Activated CD8-positive, alpha-beta T cell treated with anti-CD3 and anti-CD28 coated beads, Interleukin-2, amount 10 ng/mL, durations not matched to agents 7 days and 5 days (primary cell): ENCODE results near the gene TP53TG5. TPM values are rescaled to one million over a fixed set of nuclear protein-coding genes. Genes with fewer than 3 reads are reported as not detected.
A peak's percentile ranks its signal among the peaks of the same experiment; 100 is the strongest.

ENCODE experiments used
- ATAC-seq: fragments of 150-1000 bp; cut with Tn5 transposase; one replicate; pipeline ENCODE4 v1.10.0; 2021; ENCODE audit warnings: moderate library complexity
- CTCF ChIA-PET: fragments of 350-600 bp; sonication (Branson Sonifier 250); formaldehyde crosslinking; loops from one replicate; lab custom pipeline; 2021; ENCODE audit warnings: antibody characterized with exemption; lab: Charles Lee
- POLR2A ChIA-PET: fragments of 350-600 bp; sonication (Branson Sonifier 250); formaldehyde crosslinking; loops from one replicate; lab custom pipeline; 2021; ENCODE audit warnings: antibody characterized with exemption; lab: Charles Lee
- DNase-seq: peaks from one replicate; pipeline ENCODE4 v3.0.0-alpha.2; 2020
- H3K27ac Mint-ChIP-seq: one replicate; pipeline ENCODE4 v1.8.0; 2021; ENCODE audit warnings: mild to moderate bottlenecking, mixed read lengths
- H3K27me3 Mint-ChIP-seq: one replicate; pipeline ENCODE4 v1.8.0; 2021; ENCODE audit warnings: low read depth, mixed read lengths
- H3K36me3 Mint-ChIP-seq: one replicate; pipeline ENCODE4 v1.8.0; 2021; ENCODE audit warnings: low read depth, mixed read lengths
- H3K4me1 Mint-ChIP-seq: one replicate; pipeline ENCODE4 v1.8.0; 2021; ENCODE audit warnings: low read depth, mixed read lengths
- H3K4me3 Mint-ChIP-seq: one replicate; pipeline ENCODE4 v1.8.0; 2021; ENCODE audit warnings: mild to moderate bottlenecking, mixed read lengths
- H3K9me3 Mint-ChIP-seq: one replicate; pipeline ENCODE4 v1.8.0; 2022; ENCODE audit warnings: mixed read lengths; ENCODE audit not compliant: insufficient read depth
- total RNA-seq, 2 experiments: library from RNA; stranded (reverse); gene quantifications; one replicate each; pipeline ENCODE4 v1.2.3, GENCODE V29; 2021

TP53TG5 gene
- total RNA-seq, 2 experiments from 2014 or later: 0.16 TPM; not detected in 1

DNA sequence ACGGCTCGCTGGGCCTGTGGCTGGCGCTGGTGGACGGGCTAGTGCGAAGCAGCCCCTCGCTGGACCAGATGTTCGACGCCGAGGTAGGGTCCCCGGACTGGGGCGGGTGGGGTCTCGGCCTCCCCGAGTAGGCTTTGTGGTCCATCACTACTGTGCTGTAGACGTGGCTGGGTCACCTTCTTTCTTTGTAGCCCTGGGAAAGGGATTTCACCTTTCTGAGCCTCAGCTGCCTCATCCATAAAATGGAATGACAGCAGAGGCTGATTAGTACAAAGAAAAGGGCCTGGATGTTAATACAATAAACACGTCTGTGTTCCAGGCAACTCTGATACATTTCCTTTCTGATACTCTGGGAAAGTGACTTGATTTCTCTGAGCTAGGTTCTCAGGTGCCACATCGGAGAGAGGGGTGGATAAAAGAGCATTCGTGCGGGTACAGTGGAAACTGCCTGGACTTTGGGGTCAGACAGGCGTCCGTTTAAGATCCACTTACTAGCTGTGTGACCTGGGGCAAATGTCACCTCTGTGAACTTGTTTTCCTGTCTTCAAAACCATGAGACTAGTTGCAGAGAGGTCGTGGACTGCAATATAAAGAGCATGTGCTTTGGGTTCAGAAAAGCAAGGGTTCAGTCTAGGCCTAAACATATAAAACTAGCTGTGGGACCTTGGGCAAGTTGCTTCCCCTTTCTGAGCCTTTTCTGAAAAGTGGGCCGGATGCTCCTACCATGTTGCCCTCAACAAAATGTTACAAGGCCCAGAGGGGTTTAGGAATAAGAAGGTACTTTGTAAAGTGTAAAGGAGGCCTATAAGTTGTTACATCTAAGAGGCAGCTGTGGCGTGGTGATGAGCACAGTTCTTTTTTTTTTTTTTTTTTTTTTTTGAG lies 14.3 kb downstream of the TP53TG5 start:
- POLR2A ChIA-PET: interaction anchor here (0.6 to 2.8 kb wide), 11 partner anchors 9 to 80 kb away, joined by 4 to 31 read pairs (median 6); partner anchors contain the start of genes PIGT and SDC4
- Mint-ChIP-seq H3K9me3 (no peaks in the 10 kb centered on the region), H3K36me3 (peaks cover 35% of the 10 kb centered on the region), H3K4me3 (peak overlapping the region; percentile 97), H3K4me1 (peaks cover 63% of the 10 kb centered on the region), H3K27me3 (no peaks in the 10 kb centered on the region), H3K27ac (peak overlapping the region; percentile 93)
- no peak for ATAC-seq
- CTCF ChIA-PET: interaction anchor here (0.6 to 20.4 kb wide), 32 partner anchors 10 to 408 kb away, joined by 3 to 606 read pairs (median 6); partner anchors contain the start of genes PIGT and SDC4
- DNase-seq: no peak

GRCh38 chr20:45362804-45363610 lies 15.1 kb downstream of the TP53TG5 start, which contains the start of gene SYS1:
Gene SYS1, plus strand, starts transcription at chr20:45363156. Its CDS starts 376 bp downstream, at chr20:45363532.
- peaks cover 28% of the 10 kb centered on the region for H3K36me3 Mint-ChIP-seq
- DNase-seq (peak; percentile 99), ATAC-seq (peak; percentile 91)
- CTCF ChIA-PET: interaction anchor here (0.6 to 20.4 kb wide), 35 partner anchors 10 to 607 kb away, joined by 3 to 606 read pairs (median 6); partner anchors contain the start of genes PIGT and SDC4
- peak within 1 kb of the TSS; percentile 93 for H3K27ac Mint-ChIP-seq
- peaks cover 61% of the 10 kb centered on the region for H3K4me1 Mint-ChIP-seq
- peak within 1 kb of the TSS; percentile 97 for H3K4me3 Mint-ChIP-seq
- POLR2A ChIA-PET: interaction anchor here (0.6 to 2.8 kb wide), 16 partner anchors 10 to 108 kb away, joined by 3 to 31 read pairs (median 4); partner anchors contain the start of genes PIGT and SDC4
- no peaks in the 10 kb centered on the region for H3K9me3 Mint-ChIP-seq
- H3K27me3 Mint-ChIP-seq: no peaks in the 10 kb centered on the region

DNA sequence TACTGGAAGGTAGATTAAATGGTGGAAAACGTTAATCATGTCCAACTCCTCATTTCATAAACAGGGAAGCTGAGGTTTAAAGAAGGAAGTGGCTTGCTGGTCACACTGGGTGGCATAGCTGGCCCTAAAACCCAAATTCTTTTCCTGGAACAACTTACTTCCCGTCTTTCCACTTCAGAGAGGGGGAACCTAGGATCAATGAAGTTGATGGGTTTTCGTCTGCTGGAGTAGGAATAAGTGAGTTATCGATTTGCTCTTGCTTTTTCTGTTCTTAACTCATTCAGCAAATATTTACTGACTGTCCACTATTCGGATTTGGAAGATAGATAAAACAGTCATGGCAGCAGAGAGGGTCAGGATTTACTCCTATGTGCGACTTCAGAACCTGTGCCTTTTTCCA lies 16.3 kb downstream of the TP53TG5 start:
- Mint-ChIP-seq H3K9me3 (no peaks in the 10 kb centered on the region), H3K27ac (no peak overlapping the region), H3K4me3 (no peak overlapping the region), H3K27me3 (no peaks in the 10 kb centered on the region), H3K36me3 (peaks cover 16% of the 10 kb centered on the region), H3K4me1 (peaks cover 60% of the 10 kb centered on the region)
- CTCF ChIA-PET: interaction anchor here (1.2 to 20.4 kb wide), 11 partner anchors 9 to 409 kb away, joined by 3 to 606 read pairs (median 10); partner anchors contain the start of gene PIGT
- DNase-seq (no peak), ATAC-seq (no peak)
- POLR2A ChIA-PET: interaction anchor here (2.7 kb wide), 1 partner anchor 43 kb away, joined by 15 read pairs; no protein-coding TSS in a partner anchor

DNA sequence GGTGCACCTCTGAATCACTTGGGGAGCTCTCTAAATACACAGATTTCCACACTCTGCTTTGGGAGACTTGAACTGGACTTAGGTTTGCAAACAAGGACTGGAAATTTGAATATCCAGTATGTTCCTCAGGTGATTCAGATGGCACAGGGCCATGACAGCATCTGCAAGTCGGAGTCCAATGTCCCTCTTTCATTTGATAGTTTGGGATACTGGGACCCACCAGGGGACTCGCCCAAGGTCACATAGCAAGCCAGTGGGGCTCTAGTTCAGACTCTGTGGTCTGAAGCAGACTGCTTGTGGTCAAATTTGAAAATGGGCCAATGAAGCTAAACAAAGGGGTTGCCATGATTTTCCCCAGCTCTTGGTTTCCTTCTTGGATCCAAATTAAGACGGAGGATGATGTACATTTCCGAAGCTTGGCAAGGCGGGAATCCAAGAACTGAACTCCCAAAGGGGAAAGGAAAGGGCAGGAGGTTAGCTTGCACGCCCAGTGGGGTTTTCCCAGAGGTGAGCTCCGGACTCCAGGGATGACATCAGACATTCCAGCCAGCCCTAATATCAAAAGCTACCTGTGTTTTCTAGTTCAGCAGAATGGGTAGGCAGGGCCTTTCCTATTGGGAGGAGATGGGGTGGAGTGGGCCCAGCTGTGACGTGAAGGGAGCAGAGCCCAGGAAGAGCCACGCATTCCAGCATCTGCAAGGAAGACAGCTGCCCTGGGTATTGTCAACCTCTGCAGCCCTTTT lies 18.5 kb downstream of the TP53TG5 start:
- Mint-ChIP-seq H3K9me3 (no peaks in the 10 kb centered on the region), H3K36me3 (no peaks in the 10 kb centered on the region), H3K27ac (no peak overlapping the region), H3K4me3 (no peak overlapping the region), H3K27me3 (no peaks in the 10 kb centered on the region), H3K4me1 (peaks cover 64% of the 10 kb centered on the region)
- POLR2A ChIA-PET: interaction anchor here (1.0 kb wide), 1 partner anchor 56 kb away, joined by 3 read pairs; the partner anchor contains the start of gene PIGT
- DNase-seq: no peak
- no peak for ATAC-seq
- CTCF ChIA-PET: interaction anchor here (0.6 to 20.4 kb wide), 8 partner anchors 11 to 93 kb away, joined by 3 to 606 read pairs (median 7); partner anchors contain the start of gene SDC4

GRCh38 chr20:45359069-45359405 lies 19.1 kb downstream of the TP53TG5 start:
- no peaks in the 10 kb centered on the region for H3K27me3 Mint-ChIP-seq
- no peaks in the 10 kb centered on the region for H3K9me3 Mint-ChIP-seq
- no peak overlapping the region for H3K4me3 Mint-ChIP-seq
- H3K4me1 Mint-ChIP-seq: peaks cover 67% of the 10 kb centered on the region
- no peak overlapping the region for H3K27ac Mint-ChIP-seq
- ChIA-PET CTCF (interaction anchor here (0.6 to 20.4 kb wide), 7 partner anchors 15 to 94 kb away, joined by 3 to 606 read pairs (median 10); no protein-coding TSS in a partner anchor), POLR2A (interaction anchor here (1.0 kb wide), 1 partner anchor 57 kb away, joined by 3 read pairs; the partner anchor contains the start of gene PIGT)
- H3K36me3 Mint-ChIP-seq: no peaks in the 10 kb centered on the region
- DNase-seq: no peak
- no peak for ATAC-seq

DNA sequence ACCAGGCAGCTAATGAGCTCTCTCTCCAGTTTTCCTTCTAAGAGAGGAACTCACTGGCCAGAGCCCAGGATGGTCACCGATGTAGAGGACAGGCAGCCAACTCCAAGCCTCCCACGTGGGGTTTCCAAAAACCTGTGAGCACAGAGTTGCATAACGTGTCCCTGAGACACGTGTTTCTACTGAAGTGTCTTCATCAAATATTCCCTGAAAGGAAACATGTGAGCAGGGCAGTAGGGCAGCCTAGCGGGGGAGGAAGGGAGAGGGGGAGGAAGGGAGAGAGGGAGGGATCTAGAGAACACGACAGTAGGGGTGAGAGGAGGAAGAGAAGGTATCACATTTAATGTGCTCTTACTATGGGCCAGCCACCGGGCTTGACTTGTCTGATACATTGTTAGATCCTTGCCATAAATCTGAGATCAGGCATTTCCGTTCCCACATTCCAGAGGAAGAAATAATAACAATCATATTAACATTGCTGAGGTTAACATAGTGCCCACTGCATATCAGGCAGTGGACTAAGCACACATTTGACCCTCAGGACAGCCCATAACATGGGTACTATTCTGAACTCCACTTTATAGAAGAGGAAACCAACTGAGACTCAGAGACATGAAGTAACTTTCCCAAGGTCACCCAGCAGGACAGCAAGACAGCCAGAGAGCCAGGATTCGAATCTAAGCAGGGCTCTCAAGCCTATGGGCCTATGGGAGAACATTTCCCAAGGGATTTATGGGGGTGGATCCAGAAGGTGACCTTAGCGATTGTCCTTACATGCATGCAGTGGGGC lies 19.6 kb downstream of the TP53TG5 start:
- H3K9me3 Mint-ChIP-seq: no peaks in the 10 kb centered on the region
- DNase-seq (no peak), ATAC-seq (no peak)
- ChIA-PET POLR2A (interaction anchor here (0.8 kb wide), 1 partner anchor 10 kb away, joined by 3 read pairs; no protein-coding TSS in a partner anchor), CTCF (interaction anchor here (0.5 to 20.4 kb wide), 10 partner anchors 11 to 94 kb away, joined by 3 to 606 read pairs (median 6); no protein-coding TSS in a partner anchor)
- H3K27me3 Mint-ChIP-seq: no peaks in the 10 kb centered on the region
- no peak overlapping the region for H3K27ac Mint-ChIP-seq
- peaks cover 68% of the 10 kb centered on the region for H3K4me1 Mint-ChIP-seq
- H3K4me3 Mint-ChIP-seq: no peak overlapping the region
- no peaks in the 10 kb centered on the region for H3K36me3 Mint-ChIP-seq

- POLR2A ChIA-PET: interaction anchor here (0.8 kb wide), 1 partner anchor 8 kb away, joined by 3 read pairs; no protein-coding TSS in a partner anchor
These were observed 22.7 kb downstream of the TP53TG5 start for GRCh38 chr20:45355209-45356084.

DNA sequence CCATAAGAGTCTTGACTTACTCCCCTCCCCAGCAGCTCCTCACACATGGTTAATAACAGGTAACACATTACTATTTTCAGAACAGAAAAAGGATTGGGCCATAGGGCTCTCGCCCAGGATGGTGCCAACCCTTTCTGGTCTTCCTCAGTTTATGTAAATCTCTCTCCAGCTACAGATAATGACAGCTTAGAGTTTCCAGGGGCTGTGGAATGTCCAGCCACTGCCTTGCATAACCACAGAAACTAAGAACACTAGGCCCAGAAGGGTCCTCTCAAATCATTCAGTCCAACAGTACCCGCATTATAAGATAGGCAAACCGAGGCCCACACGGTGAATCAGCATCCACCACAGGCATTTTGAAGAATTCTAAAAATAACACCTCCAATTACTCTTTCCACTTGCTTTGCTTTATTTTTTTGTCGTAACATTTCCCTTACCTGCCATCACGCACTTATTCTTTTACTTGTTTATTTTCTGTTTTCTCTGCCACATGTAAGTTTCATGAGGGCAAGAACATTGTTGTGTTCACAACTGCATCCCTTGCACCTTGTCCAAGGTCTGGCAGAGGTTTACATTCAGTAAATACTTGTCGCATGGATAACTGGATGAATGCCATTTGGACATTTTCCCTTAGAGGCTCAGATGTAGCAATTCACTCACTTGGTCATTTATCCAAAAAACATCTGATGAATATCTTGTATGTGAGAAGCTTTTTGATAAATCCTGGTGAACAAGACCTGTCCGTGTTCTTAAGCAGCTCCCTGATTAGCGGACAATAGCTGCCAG lies 23.5 kb downstream of the TP53TG5 start:
- no peaks in the 10 kb centered on the region for H3K9me3 Mint-ChIP-seq
- H3K27ac Mint-ChIP-seq: peak overlapping the region; percentile 70
- ATAC-seq: no peak
- peak overlapping the region; percentile 11 for H3K4me3 Mint-ChIP-seq
- no peak for DNase-seq
- POLR2A ChIA-PET: interaction anchor here (0.8 to 1.5 kb wide), 2 partner anchors 7 to 61 kb away, joined by 3 read pairs; partner anchors contain the start of gene PIGT
- no peaks in the 10 kb centered on the region for H3K36me3 Mint-ChIP-seq
- H3K27me3 Mint-ChIP-seq: peaks cover 2% of the 10 kb centered on the region
- CTCF ChIA-PET: interaction anchor here (0.9 to 5.7 kb wide), 11 partner anchors 8 to 416 kb away, joined by 3 to 37 read pairs (median 7); partner anchors contain the start of gene SYS1
- H3K4me1 Mint-ChIP-seq: peaks cover 61% of the 10 kb centered on the region

More at GRCh38 chr20:45355209-45356084, 22.7 kb downstream of the TP53TG5 start:
- peak overlapping the region; percentile 70 for H3K27ac Mint-ChIP-seq
- peak overlapping the region; percentile 11 for H3K4me3 Mint-ChIP-seq
- H3K9me3 Mint-ChIP-seq: no peaks in the 10 kb centered on the region
- H3K27me3 Mint-ChIP-seq: peaks cover 2% of the 10 kb centered on the region
- DNase-seq: no peak
- no peaks in the 10 kb centered on the region for H3K36me3 Mint-ChIP-seq
- H3K4me1 Mint-ChIP-seq: peaks cover 59% of the 10 kb centered on the region
- peak; percentile 69 for ATAC-seq
- CTCF ChIA-PET: interaction anchor here (0.9 to 5.7 kb wide), 9 partner anchors 9 to 415 kb away, joined by 3 to 36 read pairs (median 7); no protein-coding TSS in a partner anchor
